Subcutaneous adipose tissue (tissue), 4 donors: ENCODE data around the gene NAA25. TPM values are rescaled to one million over a fixed set of nuclear protein-coding genes. Genes with fewer than 3 reads are reported as not detected.

Source experiments
- CTCF ChIP-seq: fragments of 450-650 bp; IDR thresholded peaks from one replicate; pipeline ENCODE4 v1.5.1; 2016; ENCODE audit warnings: low read depth, mild to moderate bottlenecking, control low read depth, antibody characterized with exemption, moderate library complexity
- total RNA-seq, 4 donors: library from RNA; depleted of rRNA; stranded (reverse); fragments of >200 nt; gene quantifications; one replicate each; pipeline ENCODE4 v1.1.0, GENCODE V29; 2016

NAA25 gene
- total RNA-seq, 4 donors from 2014 or later = 19.2 to 31.8 (median 26.4) TPM

GRCh38 chr12:112126000-112126438, 17.4 kb upstream of the NAA25 start:
- TF ChIP-seq CTCF = no peak

GRCh38 chr12:112125250-112125999, 16.8 kb upstream of the NAA25 start, which contains the start of gene TRAFD1:
TSS of gene TRAFD1 (plus strand) at chr12:112125560. CDS start at chr12:112130523, 4,963 bp downstream.
- TF ChIP-seq CTCF = no peak

- no peak for TF ChIP-seq CTCF
Measured at GRCh38 chr12:112124918-112125249, 16.3 kb upstream of the NAA25 start.

- no peak for TF ChIP-seq CTCF
Measured at GRCh38 chr12:112122823-112123690, 14.5 kb upstream of the NAA25 start.

- TF ChIP-seq CTCF = no peak
Measured at GRCh38 chr12:112121780-112122565, 13.4 kb upstream of the NAA25 start.

- no peak for TF ChIP-seq CTCF
Measured at GRCh38 chr12:112117685-112118084, 9.1 kb upstream of the NAA25 start.
